ENCODE data around the gene GSTT4.

Gene GSTT4

DNA sequence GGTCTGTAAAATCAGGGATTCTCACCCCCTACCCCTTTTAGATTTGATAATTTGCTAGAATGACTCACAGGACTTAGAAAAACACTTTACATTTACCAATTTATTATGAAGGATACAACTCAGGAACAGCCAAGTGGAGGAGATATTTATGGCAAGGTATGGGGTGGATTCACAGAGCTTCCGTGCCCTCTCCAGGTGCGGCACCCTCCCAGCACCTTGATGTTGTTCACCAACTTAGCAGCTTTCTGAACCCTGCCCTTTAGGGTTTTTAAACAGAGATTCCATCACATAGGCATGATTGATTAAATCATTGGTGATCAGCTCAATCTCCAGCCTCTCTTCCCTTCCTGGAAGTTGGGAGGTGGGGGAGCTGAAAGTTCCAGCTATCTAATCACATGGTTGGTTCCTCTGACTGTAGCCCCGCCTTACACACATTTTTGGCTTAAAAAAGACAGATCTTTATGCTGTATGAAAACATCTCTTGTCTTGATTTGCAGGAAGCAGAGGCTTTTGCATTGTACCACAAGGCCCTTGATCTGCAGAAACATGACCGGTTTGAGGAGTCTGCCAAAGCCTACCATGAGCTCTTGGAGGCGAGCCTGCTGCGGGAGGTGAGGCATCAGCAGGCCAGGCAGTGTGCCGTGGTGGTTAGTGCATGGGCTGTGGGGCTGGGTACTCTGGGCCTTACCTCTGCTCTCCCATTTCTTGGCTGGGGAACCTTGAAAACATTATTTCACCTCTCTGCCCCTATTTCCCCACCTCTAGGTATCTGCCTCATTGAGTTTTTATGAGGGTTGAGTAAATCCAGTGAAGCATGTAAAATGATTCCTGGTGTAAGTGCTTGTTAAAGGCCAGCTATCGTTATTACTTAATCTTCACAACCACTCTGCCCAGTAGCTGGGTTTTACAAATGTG lies 32.9 kb upstream of the GSTT4 start:
- DNase-seq (no peak), ATAC-seq (ENCODE audit: insufficient read depth, low read depth) (no peak)
- Histone ChIP-seq H3K9ac (ENCODE audit: low read depth, low read length) (no peak overlapping the region), H3K79me2 (ENCODE audit: insufficient read depth, low read length) (peaks cover 27% of the 10 kb centered on the region), H3K27ac (ENCODE audit: low read length) (no peak overlapping the region), H3K4me1 (ENCODE audit: insufficient read depth, low read length) (no peaks in the 10 kb centered on the region), H3K9me3 (ENCODE audit: insufficient read depth, low read length, severe bottlenecking) (no peaks in the 10 kb centered on the region), H3K27me3 (ENCODE audit: insufficient read depth, low read length, poor library complexity) (no peaks in the 10 kb centered on the region), H3K36me3 (ENCODE audit: insufficient read depth, low read length) (peaks cover 76% of the 10 kb centered on the region), H2AFZ (ENCODE audit: low read depth, low read length) (no peak overlapping the region), H3K4me2 (ENCODE audit: insufficient read depth, low read length) (no peak overlapping the region), H4K20me1 (ENCODE audit: insufficient read depth, low read length) (peaks cover 29% of the 10 kb centered on the region; the same call in 1 of the 2 replicates), H3K4me3 (ENCODE audit: low read depth in 1 of 2, low read length in 2 of 2) (no peak overlapping the region)
- TF ChIP-seq, protein P1, sequence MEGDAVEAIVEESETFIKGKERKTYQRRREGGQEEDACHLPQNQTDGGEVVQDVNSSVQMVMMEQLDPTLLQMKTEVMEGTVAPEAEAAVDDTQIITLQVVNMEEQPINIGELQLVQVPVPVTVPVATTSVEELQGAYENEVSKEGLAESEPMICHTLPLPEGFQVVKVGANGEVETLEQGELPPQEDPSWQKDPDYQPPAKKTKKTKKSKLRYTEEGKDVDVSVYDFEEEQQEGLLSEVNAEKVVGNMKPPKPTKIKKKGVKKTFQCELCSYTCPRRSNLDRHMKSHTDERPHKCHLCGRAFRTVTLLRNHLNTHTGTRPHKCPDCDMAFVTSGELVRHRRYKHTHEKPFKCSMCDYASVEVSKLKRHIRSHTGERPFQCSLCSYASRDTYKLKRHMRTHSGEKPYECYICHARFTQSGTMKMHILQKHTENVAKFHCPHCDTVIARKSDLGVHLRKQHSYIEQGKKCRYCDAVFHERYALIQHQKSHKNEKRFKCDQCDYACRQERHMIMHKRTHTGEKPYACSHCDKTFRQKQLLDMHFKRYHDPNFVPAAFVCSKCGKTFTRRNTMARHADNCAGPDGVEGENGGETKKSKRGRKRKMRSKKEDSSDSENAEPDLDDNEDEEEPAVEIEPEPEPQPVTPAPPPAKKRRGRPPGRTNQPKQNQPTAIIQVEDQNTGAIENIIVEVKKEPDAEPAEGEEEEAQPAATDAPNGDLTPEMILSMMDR (IDR thresholded peaks at IDR 0.05; ENCODE audit: borderline replicate concordance, extremely low read depth, low read length, poor library complexity, severe bottlenecking): no peak
- TF ChIP-seq EZH2 (IDR thresholded peaks at IDR 0.05; ENCODE audit: borderline replicate concordance, low read depth, low read length, severe bottlenecking): no peak

DNA sequence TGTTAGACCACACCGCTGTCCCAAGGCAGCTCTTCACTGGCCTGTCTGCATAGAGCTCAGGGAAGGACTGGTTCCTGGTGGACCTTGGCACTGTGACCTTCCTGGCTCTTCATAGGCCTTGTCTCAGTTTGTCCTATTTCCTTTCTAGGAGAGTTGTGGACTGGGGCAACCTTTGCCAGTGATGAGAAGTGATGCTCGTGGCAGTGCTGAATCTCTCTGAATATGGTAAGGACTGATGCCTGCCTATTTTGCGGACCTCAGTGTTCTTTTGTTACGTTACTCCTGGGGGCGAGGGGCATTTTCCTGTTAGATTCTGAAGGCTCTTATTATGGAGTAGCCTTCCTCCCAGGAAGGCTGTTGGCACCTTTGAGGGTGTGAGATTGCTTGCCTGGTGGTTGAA lies 30.0 kb upstream of the GSTT4 start:
- no peak for DNase-seq
- ATAC-seq (ENCODE audit: insufficient read depth, low read depth): no peak
- Histone ChIP-seq H4K20me1 (ENCODE audit: insufficient read depth, low read length) (peaks cover 34% of the 10 kb centered on the region), H2AFZ (ENCODE audit: low read depth, low read length) (no peak overlapping the region), H3K27ac (ENCODE audit: low read length) (no peak overlapping the region), H3K4me1 (ENCODE audit: insufficient read depth, low read length) (no peaks in the 10 kb centered on the region), H3K79me2 (ENCODE audit: insufficient read depth, low read length) (peaks cover 51% of the 10 kb centered on the region), H3K9ac (ENCODE audit: low read depth, low read length) (no peak overlapping the region), H3K9me3 (ENCODE audit: insufficient read depth, low read length, severe bottlenecking) (no peaks in the 10 kb centered on the region), H3K4me3 (ENCODE audit: low read depth in 1 of 2, low read length in 2 of 2) (no peak overlapping the region), H3K36me3 (ENCODE audit: insufficient read depth, low read length) (peaks cover 55% of the 10 kb centered on the region), H3K27me3 (ENCODE audit: insufficient read depth, low read length, poor library complexity) (no peaks in the 10 kb centered on the region), H3K4me2 (ENCODE audit: insufficient read depth, low read length) (no peak overlapping the region)
- no peak for TF ChIP-seq EZH2 (IDR thresholded peaks at IDR 0.05; ENCODE audit: borderline replicate concordance, low read depth, low read length, severe bottlenecking)
- TF ChIP-seq, protein P1 (IDR thresholded peaks at IDR 0.05; ENCODE audit: borderline replicate concordance, extremely low read depth, low read length, poor library complexity, severe bottlenecking): no peak

DNA sequence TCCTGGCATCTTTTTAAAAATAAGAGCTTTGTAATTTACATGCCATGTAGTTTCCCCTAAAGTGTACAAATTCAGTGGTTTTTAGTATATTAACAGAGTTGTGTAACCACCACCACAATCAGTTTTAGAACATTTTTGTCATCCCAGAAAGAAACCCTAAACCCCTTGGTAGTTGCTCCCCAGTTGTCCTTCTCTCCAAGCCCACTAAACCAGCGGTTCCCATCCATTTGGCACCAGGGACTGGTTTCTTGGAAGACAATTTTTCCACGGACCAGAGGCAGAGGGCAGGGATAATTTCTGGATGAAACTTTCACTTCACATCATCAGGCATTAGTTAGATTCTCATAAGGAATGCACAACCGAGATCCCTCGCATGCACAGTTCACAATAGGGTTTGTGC lies 28.5 kb upstream of the GSTT4 start:
- Histone ChIP-seq H3K27me3 (ENCODE audit: insufficient read depth, low read length, poor library complexity) (no peaks in the 10 kb centered on the region), H3K4me2 (ENCODE audit: insufficient read depth, low read length) (no peak overlapping the region), H4K20me1 (ENCODE audit: insufficient read depth, low read length) (peaks cover 37% of the 10 kb centered on the region), H3K9me3 (ENCODE audit: insufficient read depth, low read length, severe bottlenecking) (no peaks in the 10 kb centered on the region), H3K4me1 (ENCODE audit: insufficient read depth, low read length) (no peaks in the 10 kb centered on the region), H3K27ac (ENCODE audit: low read length) (no peak overlapping the region), H2AFZ (ENCODE audit: low read depth, low read length) (no peak overlapping the region), H3K79me2 (ENCODE audit: insufficient read depth, low read length) (peaks cover 67% of the 10 kb centered on the region), H3K36me3 (ENCODE audit: insufficient read depth, low read length) (peaks cover 39% of the 10 kb centered on the region), H3K9ac (ENCODE audit: low read depth, low read length) (no peak overlapping the region), H3K4me3 (ENCODE audit: low read depth in 1 of 2, low read length in 2 of 2) (no peak overlapping the region)
- no peak for TF ChIP-seq EZH2 (IDR thresholded peaks at IDR 0.05; ENCODE audit: borderline replicate concordance, low read depth, low read length, severe bottlenecking)
- TF ChIP-seq, protein P1 (IDR thresholded peaks at IDR 0.05; ENCODE audit: borderline replicate concordance, extremely low read depth, low read length, poor library complexity, severe bottlenecking): no peak
- ATAC-seq (ENCODE audit: insufficient read depth, low read depth): no peak
- DNase-seq: no peak
